GM18861 (cell line): ENCODE results near the gene TRIM63.

Source experiments
- ATAC-seq: cut with Tn5 transposase; IDR thresholded peaks from one replicate; pipeline ENCODE4 v1.9.1; 2021; ENCODE audit not compliant: unreplicated experiment

TRIM63 gene

GRCh38 chr1:26089125-26089524 is 21.7 kb upstream of the TRIM63 start:
- ATAC-seq, result no peak

- no peak for ATAC-seq
Measured at GRCh38 chr1:26084844-26085243, 17.4 kb upstream of the TRIM63 start.

- ATAC-seq, result no peak
Measured at GRCh38 chr1:26084091-26084561, 16.7 kb upstream of the TRIM63 start.

GRCh38 chr1:26083208-26083607 is 15.8 kb upstream of the TRIM63 start:
- no peak for ATAC-seq

GRCh38 chr1:26082020-26082350 is 14.6 kb upstream of the TRIM63 start:
- ATAC-seq, result no peak

- ATAC-seq, result no peak
Measured at GRCh38 chr1:26081267-26082019, 14.0 kb upstream of the TRIM63 start.

GRCh38 chr1:26079960-26080814 is 12.8 kb upstream of the TRIM63 start:
- ATAC-seq, result no peak

GRCh38 chr1:26079178-26079563 is 11.7 kb upstream of the TRIM63 start:
- no peak for ATAC-seq

- no peak for ATAC-seq
Measured at GRCh38 chr1:26078286-26079177, 11.1 kb upstream of the TRIM63 start.

GRCh38 chr1:26077524-26077923 is 10.1 kb upstream of the TRIM63 start:
- no peak for ATAC-seq

GRCh38 chr1:26075421-26076144 is 8.2 kb upstream of the TRIM63 start:
- no peak for ATAC-seq

- ATAC-seq, result no peak
Measured at GRCh38 chr1:26072305-26072704, 4.9 kb upstream of the TRIM63 start.

- no peak for ATAC-seq
Measured at GRCh38 chr1:26070963-26071342, 3.5 kb upstream of the TRIM63 start.

- ATAC-seq, result no peak
Measured at GRCh38 chr1:26070296-26070962, 3.0 kb upstream of the TRIM63 start.

- no peak for ATAC-seq
Measured at GRCh38 chr1:26069941-26070295, 2.5 kb upstream of the TRIM63 start.

GRCh38 chr1:26066857-26067256 is 573 bp downstream of the TRIM63 start:
- ATAC-seq, result no peak

GRCh38 chr1:26066160-26066559 is 1.3 kb downstream of the TRIM63 start:
- no peak for ATAC-seq

- no peak for ATAC-seq
Measured at GRCh38 chr1:26064553-26064952, 2.9 kb downstream of the TRIM63 start.

GRCh38 chr1:26060832-26061574 is 6.4 kb downstream of the TRIM63 start:
- no peak for ATAC-seq

GRCh38 chr1:26059906-26060305 is 7.5 kb downstream of the TRIM63 start:
- ATAC-seq, result no peak
